Measurements from ENCODE around the gene MORN1.

DNA sequence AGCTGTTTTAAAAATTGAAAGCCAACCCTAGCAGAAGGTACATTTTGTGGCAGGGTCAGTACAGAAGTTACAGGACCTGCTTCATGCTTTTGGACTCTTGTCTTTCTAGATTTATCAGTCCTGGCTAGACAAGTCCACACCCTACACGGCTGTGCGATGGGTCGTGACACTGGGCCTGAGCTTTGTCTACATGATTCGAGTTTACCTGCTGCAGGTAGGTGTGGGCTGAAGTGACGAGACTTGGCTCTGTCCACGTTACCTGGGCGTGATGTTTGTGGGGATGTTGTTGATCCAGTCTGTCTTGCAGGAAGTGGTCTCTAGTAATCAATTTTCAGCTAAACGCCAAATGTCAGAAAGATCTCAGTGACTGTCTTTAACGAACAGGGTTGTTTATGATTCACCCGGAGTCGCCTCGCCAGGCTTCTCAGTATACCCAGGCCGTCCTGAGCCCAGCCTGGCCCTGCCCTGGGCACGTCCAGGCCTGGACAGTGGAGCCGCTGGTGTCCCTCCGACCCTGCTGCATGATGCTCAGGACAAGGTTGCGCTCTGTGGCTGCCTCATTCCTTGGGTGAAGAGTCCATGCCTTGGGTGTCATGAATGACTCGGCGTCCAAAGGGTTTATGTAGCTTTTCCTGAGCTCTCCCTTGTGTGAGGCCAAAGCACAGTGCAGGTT lies 5.8 kb upstream of the MORN1 start:
- TF ChIP-seq EZH2 (optimal IDR thresholded peaks at IDR 0.05; ENCODE audit: low read depth, low read length) = no peak
- TF ChIP-seq, protein P1, sequence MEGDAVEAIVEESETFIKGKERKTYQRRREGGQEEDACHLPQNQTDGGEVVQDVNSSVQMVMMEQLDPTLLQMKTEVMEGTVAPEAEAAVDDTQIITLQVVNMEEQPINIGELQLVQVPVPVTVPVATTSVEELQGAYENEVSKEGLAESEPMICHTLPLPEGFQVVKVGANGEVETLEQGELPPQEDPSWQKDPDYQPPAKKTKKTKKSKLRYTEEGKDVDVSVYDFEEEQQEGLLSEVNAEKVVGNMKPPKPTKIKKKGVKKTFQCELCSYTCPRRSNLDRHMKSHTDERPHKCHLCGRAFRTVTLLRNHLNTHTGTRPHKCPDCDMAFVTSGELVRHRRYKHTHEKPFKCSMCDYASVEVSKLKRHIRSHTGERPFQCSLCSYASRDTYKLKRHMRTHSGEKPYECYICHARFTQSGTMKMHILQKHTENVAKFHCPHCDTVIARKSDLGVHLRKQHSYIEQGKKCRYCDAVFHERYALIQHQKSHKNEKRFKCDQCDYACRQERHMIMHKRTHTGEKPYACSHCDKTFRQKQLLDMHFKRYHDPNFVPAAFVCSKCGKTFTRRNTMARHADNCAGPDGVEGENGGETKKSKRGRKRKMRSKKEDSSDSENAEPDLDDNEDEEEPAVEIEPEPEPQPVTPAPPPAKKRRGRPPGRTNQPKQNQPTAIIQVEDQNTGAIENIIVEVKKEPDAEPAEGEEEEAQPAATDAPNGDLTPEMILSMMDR (IDR thresholded peaks at IDR 0.05; ENCODE audit: low read length) = no peak
- TF ChIP-seq EZH2phosphoT487 (IDR thresholded peaks at IDR 0.05; ENCODE audit: low read length) = no peak

Data from MM.1S (cell line).